Activated CD4-positive, CD25-positive, alpha-beta regulatory T cell treated with anti-CD3 and anti-CD28 coated beads, Interleukin-2, amount 50 U/mL, for 24 hours (primary cell): Measurements from ENCODE around the gene ENTREP1.
"Not testable (repeated sequence)": the region's sequence is repeated elsewhere in the genome, so short reads cannot be mapped to it uniquely, and the experiment has no call there.

Experiments
- ATAC-seq, 2 donors: fragments of 150-1000 bp; cut with Tn5 transposase; one replicate each; pipeline ENCODE4 v1.10.0; 2021; ENCODE audit warnings: mild to moderate bottlenecking in 1 of 2, moderate library complexity in 1 of 2

The ENTREP1 gene

DNA sequence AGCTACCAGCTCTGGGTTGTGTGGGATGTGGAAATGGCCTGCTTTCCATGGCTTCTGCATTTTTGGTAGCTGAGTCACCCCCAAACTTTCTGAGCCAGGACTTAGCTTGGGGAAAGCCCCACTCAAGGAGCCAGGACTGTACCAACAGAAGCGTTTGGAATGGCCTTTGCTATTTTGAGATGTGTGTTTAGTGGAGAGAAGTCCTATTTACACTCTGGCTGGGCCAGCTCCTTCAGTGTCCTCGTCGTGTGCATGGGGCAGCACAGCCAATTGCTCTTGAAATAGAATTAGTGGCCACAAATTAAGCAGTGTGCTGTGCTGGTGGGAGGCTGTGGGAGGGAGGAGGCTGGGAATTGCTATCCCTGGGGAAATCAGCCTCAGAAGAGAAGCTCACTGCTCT is 51.6 kb downstream of the ENTREP1 start:
- ATAC-seq: no peak

DNA sequence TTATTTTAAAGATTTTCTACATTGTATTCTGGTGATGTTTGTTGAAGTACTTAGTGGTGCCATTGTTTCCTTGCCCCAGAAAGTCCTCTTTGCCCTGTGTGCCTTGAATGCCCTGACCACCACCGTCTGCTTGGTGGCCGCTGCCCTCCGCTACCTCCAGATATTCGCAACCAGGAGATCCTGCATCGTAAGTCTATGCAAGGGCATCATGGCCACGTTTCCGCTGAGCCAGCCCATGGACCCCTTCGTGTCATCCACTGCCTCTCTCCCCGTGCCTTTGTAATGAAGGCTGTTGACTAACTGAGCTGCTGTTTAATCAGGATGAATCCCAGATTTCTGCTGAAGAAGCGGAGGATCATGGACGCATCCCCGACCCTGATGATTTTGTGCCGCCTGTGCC is 52.3 kb downstream of the ENTREP1 start:
- no peak for ATAC-seq

DNA sequence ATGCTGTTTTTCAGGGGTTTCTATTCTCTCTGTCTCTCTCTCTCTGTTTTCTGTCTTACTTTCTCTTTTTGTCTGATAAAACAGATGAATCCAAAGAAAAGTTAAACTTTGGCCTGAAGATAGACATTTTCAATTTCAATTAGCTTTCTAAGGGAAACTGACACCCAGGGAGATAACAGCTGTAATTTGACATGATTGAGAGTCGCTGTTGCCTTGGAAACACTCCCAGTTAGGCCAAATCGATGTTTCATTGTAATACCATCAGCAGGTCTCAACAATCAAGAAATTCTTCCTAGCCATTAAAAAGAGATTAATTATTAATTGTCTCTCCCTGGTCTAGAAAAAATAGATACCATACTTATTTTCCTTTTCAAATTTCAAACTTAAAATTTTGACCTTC is 53.0 kb downstream of the ENTREP1 start:
- no peak for ATAC-seq

DNA sequence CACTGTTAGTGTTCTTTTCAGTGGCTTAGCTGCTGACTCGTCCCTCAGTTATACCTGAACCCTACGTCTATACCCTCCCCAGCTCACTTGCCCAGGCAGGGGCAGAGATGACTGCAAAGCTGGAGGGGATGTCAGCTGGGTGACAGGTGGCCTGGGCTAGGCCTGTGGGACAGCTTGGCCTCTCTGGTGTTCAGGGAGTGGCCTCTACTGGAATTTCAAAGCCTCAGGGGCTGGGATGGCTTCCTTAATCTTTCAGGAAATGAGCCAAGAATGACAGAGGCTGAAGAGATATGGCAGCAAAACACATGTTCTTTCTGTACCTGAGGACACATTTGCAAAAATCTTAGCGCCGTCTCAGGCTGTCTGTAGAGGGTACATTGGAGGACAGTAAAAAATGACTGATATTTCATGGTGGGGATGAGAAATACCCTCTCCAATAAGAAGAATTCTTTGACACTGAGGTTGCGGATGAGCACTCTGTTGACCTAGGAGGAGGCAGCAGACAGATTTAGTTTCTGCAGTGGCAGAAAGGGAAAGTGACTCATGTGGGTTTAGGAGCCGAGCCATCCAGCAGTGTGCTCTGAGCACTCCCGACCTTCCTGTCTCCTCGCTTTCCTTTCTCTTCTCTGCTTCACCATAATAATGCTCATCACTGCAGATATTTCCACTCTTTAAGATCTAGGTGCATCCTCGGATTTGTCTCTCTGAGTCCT is 54.4 kb downstream of the ENTREP1 start:
- no peak for ATAC-seq

DNA sequence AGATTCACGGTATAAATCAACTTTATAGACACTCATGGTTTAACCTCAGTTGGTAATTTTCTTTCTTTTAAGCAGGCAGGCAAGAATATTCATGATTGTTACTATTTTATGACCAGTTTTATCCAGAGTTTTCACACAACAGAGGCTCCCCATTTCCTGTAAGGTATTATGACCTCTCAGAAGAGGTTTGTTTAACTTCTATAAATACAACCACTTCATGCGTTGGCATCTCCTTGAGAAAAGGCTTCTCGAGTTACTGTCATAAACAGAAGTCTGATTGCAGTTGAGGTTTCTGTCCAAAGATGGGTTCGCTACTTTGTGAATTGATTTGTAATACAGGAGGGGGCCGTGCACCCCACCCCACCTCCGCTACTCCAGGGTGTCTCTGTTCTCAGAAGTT is 55.3 kb downstream of the ENTREP1 start:
- no peak for ATAC-seq

DNA sequence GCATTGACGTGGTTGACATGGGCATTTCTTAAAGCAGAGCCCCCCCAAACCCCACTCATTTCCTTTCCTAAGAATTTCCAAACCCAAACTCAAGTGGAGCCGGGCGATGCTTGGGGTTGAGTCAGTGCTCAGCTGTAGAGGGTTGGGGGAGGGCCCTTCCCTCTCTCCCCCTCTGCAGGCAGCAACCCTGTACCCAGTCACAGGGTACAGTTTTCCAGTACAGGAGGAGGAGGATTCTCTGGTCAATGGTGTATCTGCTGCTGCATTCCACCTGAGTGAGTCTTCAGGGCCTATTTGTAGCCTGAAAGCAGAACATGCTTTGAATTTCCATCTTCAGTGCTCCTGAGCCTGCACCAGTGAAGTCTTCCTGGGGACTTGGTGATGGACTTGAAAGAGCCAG is 55.8 kb downstream of the ENTREP1 start:
- no peak for ATAC-seq

DNA sequence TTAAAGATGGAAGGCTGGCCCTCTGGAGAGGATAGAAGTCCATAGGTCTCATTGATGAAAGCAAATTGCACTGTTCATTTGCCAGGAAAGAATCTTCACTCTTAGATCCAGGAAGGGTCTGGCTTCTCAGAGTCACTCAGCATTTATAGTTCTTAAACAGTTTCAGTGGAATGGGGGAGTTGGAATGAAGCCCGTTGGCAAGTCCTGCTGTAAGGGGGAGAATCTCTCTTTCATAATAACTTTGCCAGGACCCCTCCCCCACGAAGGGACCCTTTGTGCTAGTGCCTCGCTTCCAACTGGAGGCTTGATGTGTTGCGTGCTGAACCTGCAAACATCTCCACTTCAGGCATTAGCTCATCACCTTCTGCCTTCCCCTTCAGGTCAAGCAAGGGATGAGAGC is 57.1 kb downstream of the ENTREP1 start:
- no peak for ATAC-seq

DNA sequence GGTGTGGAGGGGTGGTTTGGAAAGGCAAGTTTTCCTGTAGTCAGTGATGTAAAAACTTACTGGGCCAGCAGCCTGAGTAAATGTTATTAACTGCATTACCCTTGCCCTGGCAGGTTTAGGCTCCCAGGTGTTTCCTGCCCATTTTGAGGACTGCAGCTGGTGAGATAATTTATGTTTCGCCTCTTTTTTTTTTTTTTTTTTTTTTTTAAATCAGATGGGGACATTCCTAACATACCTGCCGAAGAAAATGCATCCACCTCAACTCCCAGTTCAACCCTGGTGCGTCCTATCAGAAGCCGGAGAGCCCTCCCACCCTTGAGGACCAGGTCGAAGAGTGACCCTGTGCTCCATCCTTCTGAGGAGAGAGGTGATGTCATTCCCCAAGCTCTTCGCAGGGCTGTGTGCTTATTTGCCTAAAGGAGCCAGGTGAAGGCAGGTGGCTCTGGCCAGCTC is 60.6 kb downstream of the ENTREP1 start:
- ATAC-seq: no peak

DNA sequence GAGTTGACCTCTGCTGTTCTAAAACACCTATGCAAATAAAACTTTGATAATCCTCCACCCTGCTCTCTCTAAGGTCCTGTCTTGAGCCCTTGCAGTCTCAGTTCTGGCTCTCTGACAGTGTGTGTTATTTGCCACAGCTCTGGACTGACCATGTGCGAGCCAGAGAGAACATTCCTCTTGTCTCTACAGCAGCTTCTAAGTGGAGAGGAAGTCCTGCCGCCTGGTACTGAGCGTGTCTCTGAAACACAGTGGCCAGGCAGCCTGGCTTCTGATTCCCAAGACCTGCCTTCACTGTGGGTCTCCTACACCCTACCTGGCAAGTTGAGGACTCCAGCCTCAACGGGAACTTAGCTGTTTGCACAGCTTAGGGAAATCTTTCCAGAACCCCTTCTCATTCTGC is 61.6 kb downstream of the ENTREP1 start:
- ATAC-seq: no peak

DNA sequence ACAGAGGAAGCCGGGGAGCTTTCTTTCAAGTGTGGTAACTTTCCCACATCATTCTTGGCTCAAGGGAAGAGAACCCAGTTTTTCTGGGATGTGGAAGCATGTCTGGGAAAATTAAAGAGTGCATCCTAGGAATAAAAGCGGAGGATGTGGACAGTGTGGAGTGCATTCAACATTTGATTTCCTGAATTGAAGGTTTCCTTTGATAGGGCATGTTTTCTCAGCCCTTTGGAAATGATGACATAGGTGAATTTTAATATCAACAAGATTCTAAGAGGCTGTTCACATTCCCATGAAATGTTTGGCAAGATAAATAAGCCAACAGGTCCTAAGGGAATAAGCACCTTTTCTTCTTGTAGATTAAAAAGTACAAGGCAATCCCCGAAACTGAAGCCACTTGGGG is 63.6 kb downstream of the ENTREP1 start:
- ATAC-seq: no peak

DNA sequence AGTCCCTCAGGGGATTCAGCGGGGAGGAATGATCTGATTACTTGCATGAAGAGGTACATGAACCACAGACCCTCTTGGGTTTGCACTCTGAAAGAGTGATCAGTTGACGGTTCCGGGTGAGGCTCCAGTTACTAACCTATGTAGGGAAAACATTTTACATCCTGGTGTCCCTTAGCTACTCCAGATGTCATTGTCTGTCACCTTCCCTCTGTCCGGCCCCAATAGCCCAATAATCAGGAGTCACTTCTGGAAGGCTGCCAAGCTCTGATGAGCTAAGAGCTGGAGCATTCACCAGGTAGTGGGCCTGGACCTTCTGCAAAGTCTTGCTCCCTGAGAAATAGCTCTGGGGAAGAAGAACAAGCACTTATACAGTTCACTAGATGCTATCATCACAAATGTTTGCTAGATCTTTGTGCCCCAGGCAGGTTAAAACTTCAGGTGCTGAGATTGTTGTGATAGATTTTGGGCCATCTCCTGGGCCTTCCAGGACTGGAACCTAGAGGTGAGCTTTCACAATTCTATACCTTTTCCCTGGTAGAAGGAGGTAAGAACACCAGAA is 64.5 kb downstream of the ENTREP1 start:
- no peak for ATAC-seq

DNA sequence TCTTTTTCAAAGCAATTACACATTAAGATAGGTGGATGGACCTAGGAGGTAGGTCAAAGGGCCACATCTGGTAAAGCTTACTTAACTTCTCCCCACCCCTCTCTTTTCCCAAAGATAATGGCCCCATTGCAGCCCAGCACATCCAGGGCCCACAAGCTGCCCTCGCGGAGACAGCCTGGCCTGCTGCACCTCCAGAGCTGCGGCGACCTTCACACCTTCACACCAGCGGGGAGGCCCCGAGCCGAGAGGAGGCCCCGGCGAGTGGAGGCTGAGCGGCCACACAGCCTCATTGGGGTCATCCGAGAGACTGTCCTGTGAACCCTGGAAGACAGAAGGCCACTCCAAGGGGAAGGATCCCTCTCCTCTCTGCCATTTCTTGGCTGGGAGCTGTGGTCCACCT is 66.5 kb downstream of the ENTREP1 start:
- no peak for ATAC-seq

DNA sequence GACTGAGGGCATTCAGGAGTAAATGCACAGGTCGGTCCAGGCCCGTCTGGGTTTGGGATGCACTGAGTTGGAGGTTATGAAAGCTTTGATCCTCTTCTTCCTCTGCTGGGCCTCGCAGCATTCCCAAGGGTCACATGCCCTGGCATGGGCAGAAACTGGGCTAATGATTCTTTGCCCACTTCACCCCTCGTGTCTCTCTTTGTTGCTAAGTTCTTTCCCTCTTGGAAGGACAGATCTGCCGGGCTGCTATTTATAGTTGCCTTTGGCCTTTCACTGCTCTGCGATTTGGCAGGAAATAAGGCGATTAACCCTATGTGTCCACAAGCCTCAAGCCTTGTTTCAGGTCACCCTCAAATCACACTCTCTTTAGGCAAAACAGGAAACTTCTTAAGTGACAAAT is 66.9 kb downstream of the ENTREP1 start:
- no peak for ATAC-seq

DNA sequence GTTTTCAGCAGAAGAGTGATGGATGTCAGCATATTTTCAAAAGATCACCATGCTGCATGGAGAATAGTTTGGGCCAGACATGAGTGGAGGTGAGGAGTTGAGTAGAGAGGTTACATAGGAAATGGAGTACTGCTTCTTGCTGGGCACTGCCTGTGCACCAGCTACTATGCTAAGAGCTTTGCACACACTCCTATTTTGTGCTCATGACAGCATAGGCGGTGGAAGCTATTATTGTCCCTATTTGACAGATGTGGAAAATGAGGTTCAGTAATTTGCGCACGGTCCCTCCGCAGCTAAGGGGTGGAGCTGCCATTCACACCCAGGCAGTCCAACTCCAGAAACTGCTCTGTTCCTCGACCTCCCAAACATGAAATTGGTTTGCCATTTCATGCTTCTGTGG is 67.8 kb downstream of the ENTREP1 start:
- ATAC-seq: no peak

DNA sequence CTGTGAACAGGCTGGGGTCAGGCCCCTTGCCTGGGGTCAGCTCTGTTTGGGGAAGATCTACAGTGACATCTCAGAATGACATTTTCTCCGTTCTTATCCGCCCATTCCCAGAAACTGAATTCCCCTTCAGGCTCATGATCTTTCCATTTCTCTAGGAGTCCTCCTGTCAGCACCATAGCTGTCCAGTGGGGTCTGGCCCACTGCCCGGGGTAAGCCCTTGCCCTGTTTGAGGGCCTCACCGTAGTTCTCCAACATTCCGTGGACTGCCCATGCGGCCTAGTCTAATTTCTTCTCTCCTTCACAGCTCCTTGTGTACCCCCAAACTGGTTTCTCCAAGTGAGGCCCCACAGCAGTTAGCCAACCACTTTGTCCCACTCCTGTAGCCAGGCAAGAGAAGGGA is 68.4 kb downstream of the ENTREP1 start:
- no peak for ATAC-seq

DNA sequence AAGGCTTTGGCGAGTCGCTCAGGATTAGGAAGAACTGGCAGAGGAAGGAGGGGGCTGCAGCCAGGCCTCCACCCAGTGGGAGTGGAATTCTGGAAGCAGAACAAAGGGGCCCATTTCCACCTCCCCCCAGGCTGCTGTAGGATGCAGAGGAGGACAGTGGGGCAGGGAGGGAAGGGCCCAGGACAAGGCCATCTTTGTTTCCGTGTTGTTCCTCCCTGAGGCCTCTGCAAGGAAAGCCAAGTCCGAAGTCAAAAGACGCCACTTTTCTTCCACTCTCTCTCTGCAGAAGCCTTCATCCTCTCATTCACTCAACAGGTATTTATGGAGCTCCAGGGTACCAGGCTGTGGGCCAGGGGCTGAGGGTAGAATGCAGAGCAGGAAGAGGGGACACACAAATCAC is 70.7 kb downstream of the ENTREP1 start:
- no peak for ATAC-seq

DNA sequence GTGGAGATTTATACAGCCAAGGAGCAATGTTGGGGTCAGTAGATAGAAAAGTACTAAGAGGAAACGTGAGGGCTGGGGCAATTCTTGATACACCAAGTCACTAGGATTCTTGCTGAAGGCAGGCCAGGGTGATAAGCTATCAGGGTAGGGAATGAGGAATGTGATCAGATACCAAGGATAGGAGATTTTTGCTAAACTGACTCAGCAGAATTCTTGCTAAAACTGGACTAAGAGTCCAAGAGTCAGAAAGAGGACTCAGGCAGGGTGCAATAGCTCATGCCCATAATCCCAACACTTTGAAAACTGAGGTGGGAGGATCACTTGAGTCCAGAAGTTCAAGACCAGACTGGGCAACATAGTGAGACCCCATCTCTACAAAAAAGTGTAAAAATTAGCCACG is 71.7 kb downstream of the ENTREP1 start:
- no peak for ATAC-seq

DNA sequence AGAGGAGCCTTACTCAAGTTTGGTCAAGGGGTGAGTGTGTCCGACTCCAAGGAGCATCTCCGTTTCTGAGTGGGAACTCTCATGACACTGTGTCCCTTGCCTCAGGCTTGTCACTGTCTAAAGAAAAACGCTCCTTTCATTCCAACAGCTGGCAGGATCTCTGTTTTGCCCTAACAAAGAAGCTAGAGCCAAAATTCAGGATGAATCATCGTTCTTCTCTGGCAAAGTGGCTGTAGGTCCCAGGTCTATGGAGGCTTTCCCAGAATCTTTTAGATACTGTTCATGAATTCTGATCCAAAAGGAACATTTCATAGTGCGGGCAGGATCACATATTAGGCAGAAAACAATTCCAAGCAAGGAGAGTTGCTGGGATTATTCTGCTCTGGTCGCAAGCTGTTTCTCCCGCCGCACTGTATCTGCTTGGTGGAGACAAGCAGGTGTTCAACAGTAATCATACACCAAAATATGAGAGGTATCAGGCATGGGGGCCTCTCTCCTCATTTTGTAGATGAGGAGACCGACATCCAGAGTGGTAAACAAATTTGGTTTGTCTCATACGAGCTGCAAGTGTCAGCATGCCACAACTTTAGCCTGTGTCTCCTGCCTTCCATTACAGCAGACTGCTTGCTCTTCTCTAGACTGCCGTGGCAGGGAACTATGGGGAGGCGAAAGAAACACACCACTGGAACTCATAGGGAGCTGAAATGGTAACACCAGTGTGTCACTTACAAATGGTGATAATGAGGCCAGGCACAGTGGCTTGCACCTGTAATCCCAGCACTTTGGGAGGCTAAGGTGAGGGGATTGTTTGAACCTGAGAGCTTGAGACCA is 72.6 kb downstream of the ENTREP1 start:
- no peak for ATAC-seq

DNA sequence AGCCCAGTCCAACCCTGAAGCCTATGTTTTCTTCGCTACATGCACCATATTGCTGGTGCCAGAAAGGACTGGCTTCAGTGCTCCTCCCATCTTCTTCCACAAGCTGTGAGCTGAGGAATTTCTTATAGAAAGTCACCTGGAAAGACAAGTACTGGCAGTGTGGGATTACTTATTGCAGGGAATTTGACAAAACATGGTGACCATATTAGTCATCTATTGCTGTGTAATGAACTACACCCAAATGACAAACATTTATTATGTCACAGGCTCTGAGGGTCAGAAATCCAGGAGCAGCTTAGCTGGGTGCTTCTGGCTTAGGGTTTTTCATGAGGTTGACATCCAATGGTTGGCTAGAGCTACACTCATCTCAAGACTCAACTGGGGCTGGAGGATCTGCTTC is 75.5 kb downstream of the ENTREP1 start:
- ATAC-seq: no peak

DNA sequence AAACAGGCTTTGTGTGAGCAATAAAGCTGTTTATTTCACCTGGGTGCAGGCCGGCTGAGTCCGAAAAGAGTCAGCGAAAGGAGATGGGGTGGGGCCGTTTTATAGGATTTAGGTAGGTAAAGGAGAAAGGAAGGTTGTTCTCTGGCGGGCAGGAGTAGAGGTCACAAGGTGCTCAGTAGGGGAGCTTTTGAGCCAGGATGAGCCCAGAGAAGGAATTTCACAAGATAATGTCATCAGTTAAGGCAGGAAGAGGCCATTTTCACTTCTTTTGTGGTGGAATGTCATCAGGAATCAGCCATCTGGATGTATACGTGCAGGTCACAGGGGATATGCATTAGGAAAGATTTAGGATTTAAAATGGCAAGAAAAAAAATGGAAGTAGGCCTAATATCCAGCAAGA is 84.9 kb downstream of the ENTREP1 start:
- ATAC-seq: not testable (repeated sequence)

DNA sequence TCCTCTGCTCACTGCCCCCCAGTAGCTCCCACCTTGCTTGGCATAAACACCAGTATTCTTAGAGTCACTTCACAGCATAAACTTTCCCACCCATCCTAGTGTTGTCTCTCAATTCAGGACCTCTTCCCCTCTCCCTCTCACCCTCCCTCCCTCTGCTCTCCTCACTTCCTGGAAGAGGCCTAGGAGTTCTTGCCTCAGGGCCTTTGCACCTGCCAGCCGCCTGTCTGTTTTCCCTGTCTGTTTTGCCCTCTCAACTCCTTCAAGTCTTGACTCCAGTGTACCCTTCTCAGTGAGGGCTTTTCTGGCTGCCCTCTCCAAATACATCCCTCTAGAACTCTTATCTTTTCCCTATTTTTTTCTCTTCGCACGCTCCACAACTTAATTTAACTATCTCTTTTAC is 86.2 kb downstream of the ENTREP1 start:
- ATAC-seq: no peak

DNA sequence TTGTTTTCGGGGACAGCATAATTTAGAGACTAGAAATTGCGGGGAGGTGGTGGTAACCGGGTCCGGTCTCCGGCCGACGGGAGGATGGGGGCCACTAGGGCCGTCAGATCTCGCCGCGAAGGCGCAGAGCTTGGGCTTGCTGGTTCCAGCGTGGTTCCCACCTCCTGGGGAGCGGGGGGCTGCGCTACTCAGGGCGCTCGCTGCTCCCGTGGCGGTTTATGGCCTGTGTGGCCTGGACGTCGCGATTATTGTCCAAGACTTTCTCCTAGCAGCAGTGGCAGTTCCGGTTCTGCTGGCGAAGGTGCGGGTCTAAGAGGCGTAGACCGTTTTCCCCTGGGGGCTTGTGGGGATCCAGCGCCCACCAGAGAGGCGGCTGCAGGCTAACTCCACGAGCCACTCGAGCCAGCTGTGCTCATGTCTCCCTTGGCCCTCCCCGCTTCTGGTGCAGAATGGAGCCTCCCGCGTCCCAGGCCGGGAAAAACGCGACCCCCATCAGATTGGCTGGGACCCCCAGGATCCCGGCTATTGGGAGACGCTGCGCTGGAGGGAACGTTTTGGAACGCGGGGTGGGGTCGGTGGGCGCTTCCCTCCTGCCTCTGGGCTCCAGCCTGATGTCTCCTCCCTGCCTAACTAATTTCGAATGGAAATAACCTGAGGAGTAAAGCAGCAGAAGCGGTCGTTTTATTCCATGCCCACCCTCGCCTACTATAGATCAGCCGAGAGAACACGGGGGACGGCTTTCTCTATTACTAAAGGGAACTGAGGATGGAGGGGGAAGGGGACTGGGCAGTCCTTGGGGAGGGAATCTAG is 87.1 kb downstream of the ENTREP1 start:
- no peak for ATAC-seq

DNA sequence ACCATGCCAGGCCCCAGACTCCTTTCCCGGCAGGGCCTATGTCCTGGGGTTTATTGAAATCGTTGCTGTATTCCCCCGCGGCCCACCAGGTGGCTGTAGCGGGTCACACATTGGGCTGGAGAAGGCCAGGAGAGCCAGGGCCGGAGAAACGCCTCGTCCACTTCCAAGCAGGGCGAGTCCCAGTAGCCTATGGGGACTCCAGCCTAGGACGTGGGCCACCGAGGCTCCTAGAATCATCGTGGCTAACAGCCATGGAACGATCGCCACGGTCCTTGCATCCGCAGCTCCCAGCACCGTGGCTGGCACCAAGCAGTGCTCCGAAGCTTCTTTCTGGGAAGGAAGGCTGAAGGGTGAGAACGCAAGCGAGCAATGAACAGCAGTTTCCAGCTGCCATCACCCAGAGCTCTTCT is 87.7 kb downstream of the ENTREP1 start:
- no peak for ATAC-seq
